ENCODE measurements around the gene LAMA3.
"Not testable (repeated sequence)": the region's sequence is repeated elsewhere in the genome, so short reads cannot be mapped to it uniquely, and the experiment has no call there.

Gene LAMA3

DNA sequence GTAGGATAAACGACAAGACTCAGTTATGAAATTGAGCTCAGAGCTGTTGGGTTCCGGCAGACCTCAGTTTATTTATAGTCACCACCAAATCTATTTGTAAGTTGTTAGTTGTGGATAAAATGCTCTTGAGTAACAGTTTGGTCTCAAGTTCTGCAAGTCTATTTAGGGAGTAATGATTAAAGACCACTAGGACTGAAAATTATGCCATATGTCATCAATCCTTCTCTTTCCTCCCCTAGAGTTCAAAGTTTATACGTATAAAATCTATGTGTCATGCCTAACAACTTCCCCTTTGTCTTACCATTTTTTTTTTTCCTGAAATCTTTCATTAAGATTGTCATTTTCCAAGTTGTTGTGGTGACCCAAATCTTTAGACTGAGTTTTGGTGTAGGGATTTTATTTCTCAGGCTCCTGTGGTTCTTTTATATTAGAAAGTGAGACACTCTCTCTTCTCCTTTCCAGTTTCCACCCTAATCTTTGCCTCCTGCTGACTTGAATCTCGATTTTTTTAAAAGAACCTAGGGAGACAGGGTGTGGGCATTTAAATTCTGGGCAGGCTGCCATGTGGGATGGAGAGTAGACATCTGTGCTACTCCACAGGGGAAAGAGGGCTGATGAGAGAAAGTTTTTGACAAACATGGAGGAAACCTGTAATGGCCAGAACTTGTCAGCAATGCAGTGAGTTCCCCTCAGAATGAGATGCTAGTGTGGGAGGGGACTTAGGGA is 51.0 kb downstream of the LAMA3 start:
- Histone ChIP-seq H3K9me3 (ENCODE audit: control insufficient read depth, insufficient read depth, low read length) (no peaks in the 10 kb centered on the region), H3K4me1 (ENCODE audit: insufficient read depth, low read length) (no peaks in the 10 kb centered on the region), H3K9ac (ENCODE audit: low read depth, low read length) (no peak overlapping the region), H3K36me3 (ENCODE audit: insufficient read depth, low read length) (no peaks in the 10 kb centered on the region)

- not testable (repeated sequence) for H3K36me3 ChIP-seq (ENCODE audit: insufficient read depth, low read length); H3K4me1 ChIP-seq (ENCODE audit: insufficient read depth, low read length); H3K9ac ChIP-seq (ENCODE audit: low read depth, low read length); H3K9me3 ChIP-seq (ENCODE audit: control insufficient read depth, insufficient read depth, low read length)
Measured at GRCh38 chr18:23741967-23742366, 52.7 kb downstream of the LAMA3 start.

DNA sequence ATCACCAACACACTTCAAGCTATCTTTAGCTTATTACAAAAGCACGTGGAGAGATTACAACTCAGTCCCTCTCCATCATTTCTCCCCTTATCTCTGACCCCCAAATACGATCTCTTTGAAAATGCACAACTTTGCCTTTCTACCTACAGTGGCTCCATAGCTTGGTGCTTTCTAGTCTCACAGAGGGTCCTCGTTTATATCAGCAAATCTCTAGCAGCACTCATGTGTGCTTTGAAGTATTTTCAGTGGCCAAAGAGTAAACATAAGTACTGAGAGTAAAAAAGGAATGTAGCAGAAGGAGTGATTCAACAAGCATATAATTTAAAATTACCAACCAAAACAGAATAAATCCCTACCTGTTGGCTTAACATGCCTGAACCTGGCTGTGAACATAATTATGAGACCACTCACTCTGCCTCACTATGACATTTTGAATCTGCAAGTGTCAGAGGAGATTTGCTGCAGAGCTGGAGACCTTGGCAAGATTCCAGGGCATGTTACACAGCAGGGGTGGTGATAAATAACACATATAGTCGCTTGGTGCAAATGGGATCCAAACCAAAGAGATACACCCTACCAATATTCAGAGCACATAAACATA is 54.6 kb downstream of the LAMA3 start:
- Histone ChIP-seq H3K9ac (ENCODE audit: low read depth, low read length) (no peak overlapping the region), H3K9me3 (ENCODE audit: control insufficient read depth, insufficient read depth, low read length) (no peaks in the 10 kb centered on the region), H3K36me3 (ENCODE audit: insufficient read depth, low read length) (no peaks in the 10 kb centered on the region), H3K4me1 (ENCODE audit: insufficient read depth, low read length) (peaks cover 3% of the 10 kb centered on the region; the same call in 1 of the 2 replicates)

- Histone ChIP-seq H3K9ac (ENCODE audit: low read depth, low read length) (no peak overlapping the region), H3K36me3 (ENCODE audit: insufficient read depth, low read length) (no peaks in the 10 kb centered on the region), H3K9me3 (ENCODE audit: control insufficient read depth, insufficient read depth, low read length) (no peaks in the 10 kb centered on the region), H3K4me1 (ENCODE audit: insufficient read depth, low read length) (peaks cover 3% of the 10 kb centered on the region; the same call in 1 of the 2 replicates)
Measured at GRCh38 chr18:23745366-23745765, 56.1 kb downstream of the LAMA3 start.

DNA sequence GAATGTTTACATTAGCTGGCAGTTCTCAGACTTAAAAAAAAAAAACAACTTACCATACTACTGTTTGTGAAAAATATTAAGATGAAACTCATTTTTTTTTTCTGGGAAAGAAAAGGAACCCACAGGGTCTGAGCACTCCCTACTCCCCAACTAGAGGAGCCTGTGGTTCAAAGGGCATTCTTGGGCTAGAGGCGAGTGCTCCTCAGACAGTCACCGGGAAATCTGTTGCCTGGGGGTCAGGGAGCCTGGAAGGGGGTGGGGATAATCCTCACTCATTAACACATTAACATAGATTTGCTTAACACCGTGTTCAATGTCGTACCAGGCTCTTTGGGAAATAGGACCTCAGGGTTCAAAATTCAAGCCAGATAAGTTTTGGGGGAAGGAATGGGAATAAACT is 57.6 kb downstream of the LAMA3 start:
- no peak overlapping the region for H3K9ac ChIP-seq (ENCODE audit: low read depth, low read length)
- H3K4me1 ChIP-seq (ENCODE audit: insufficient read depth, low read length), result peaks cover 5% of the 10 kb centered on the region; the same call in 1 of the 2 replicates
- no peaks in the 10 kb centered on the region for H3K9me3 ChIP-seq (ENCODE audit: control insufficient read depth, insufficient read depth, low read length)
- H3K36me3 ChIP-seq (ENCODE audit: insufficient read depth, low read length), result no peaks in the 10 kb centered on the region

DNA sequence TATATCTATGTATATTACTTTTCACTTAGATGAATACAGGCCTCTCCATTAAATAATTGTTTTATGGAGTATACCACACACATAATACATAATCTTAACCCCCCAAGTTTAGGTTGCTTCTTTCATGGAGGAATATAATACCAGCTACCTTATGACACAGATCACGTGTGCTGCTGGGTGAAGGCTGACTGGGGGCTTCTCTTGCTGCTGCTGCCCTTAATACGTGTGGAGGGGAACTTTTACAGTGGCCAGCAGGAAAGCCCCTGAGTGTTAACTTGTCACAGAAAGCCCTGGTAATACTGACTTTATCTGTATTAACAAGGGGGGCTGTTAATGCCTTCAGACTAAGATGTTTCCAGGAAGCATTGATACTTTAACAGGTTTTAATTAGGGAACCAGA is 63.1 kb downstream of the LAMA3 start:
- Histone ChIP-seq H3K4me1 (ENCODE audit: insufficient read depth, low read length) (peaks cover 3% of the 10 kb centered on the region; the same call in 1 of the 2 replicates), H3K9me3 (ENCODE audit: control insufficient read depth, insufficient read depth, low read length) (no peaks in the 10 kb centered on the region), H3K36me3 (ENCODE audit: insufficient read depth, low read length) (no peaks in the 10 kb centered on the region; the same call in 1 of the 2 replicates), H3K9ac (ENCODE audit: low read depth, low read length) (no peak overlapping the region)

GRCh38 chr18:23752796-23753195 is 63.5 kb downstream of the LAMA3 start:
- Histone ChIP-seq H3K36me3 (ENCODE audit: insufficient read depth, low read length) (no peaks in the 10 kb centered on the region; the same call in 1 of the 2 replicates), H3K9ac (ENCODE audit: low read depth, low read length) (no peak overlapping the region), H3K4me1 (ENCODE audit: insufficient read depth, low read length) (peaks cover 3% of the 10 kb centered on the region; the same call in 1 of the 2 replicates)

DNA sequence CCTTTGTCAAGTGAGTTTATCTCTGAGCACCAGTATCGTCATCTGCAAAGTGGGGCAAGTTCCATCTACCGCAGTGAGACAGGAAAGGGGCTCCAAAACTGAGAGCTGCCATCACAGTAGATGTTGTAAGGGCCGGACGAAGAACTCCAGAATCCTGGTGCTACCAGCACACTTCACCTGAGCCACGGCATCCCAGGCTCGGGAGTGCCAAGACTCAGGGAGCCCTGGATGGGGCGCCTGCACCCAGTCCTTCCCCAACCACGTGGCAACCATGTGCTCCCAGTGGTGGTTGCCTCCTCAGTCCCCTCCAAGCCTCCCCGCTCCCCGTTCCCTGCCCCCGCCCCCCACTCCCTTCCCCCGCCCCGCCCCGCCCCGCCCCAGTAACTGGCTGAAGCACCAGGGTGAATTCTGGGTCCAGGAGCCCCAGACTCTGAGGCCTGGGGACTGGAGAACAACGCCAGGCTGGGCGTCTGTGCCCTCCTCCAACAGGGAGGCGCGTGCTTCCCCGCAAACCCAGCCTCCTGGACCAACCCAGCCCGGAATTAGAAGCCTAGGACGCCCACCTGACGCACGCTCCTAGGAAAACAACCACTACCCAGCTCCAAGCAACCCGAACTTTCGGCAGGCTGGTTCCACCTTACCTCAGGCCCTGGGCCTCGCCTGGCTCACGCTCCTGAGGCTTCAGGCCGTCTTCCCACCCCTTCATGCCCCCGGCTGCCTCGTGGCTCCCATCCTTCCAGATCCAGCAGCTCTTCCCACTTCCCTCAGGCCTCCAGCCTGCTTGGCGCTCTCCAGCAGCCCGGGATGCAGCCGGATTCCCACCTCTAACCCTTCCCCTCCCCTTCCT is 67.6 kb downstream of the LAMA3 start:
- no peak overlapping the region for H3K9ac ChIP-seq (ENCODE audit: low read depth, low read length)
- H3K36me3 ChIP-seq (ENCODE audit: insufficient read depth, low read length), result no peaks in the 10 kb centered on the region; the same call in 1 of the 2 replicates
- no peaks in the 10 kb centered on the region; the same call in 1 of the 2 replicates for H3K4me1 ChIP-seq (ENCODE audit: insufficient read depth, low read length)
- H3K9me3 ChIP-seq (ENCODE audit: control insufficient read depth, insufficient read depth, low read length), result no peaks in the 10 kb centered on the region

More at GRCh38 chr18:23752796-23753195, 63.5 kb downstream of the LAMA3 start:
- no peaks in the 10 kb centered on the region for H3K9me3 ChIP-seq (ENCODE audit: control insufficient read depth, insufficient read depth, low read length)

- H3K9ac ChIP-seq (ENCODE audit: low read depth, low read length), result no peak overlapping the region
- no peaks in the 10 kb centered on the region for H3K9me3 ChIP-seq (ENCODE audit: control insufficient read depth, insufficient read depth, low read length)
- no peaks in the 10 kb centered on the region; the same call in 1 of the 2 replicates for H3K4me1 ChIP-seq (ENCODE audit: insufficient read depth, low read length)
- no peaks in the 10 kb centered on the region; the same call in 1 of the 2 replicates for H3K36me3 ChIP-seq (ENCODE audit: insufficient read depth, low read length)
Measured at GRCh38 chr18:23757437-23757733, 68.1 kb downstream of the LAMA3 start.

DNA sequence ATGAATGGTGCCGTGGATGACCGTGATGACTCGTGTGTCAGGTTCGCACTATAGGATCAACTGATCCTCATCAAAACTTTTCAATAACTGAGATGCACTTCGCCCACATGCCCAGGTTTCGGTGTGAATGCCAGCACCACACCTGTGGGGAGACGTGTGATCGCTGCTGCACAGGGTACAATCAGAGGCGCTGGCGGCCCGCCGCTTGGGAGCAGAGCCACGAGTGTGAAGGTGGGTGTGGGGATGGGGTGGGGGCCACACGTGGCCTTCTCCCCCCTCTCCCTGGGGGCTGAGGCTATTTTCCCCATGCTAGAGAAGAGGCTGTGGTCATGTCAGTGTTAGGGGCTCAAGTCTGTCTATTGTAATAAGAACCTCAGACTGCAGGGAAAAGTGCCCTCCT is 69.0 kb downstream of the LAMA3 start:
- H3K36me3 ChIP-seq (ENCODE audit: insufficient read depth, low read length), result no peaks in the 10 kb centered on the region; the same call in 1 of the 2 replicates
- no peak overlapping the region for H3K9ac ChIP-seq (ENCODE audit: low read depth, low read length)
- H3K9me3 ChIP-seq (ENCODE audit: control insufficient read depth, insufficient read depth, low read length), result no peaks in the 10 kb centered on the region
- no peaks in the 10 kb centered on the region for H3K4me1 ChIP-seq (ENCODE audit: insufficient read depth, low read length)

- H3K9ac ChIP-seq (ENCODE audit: low read depth, low read length), result no peak overlapping the region
- no peaks in the 10 kb centered on the region for H3K4me1 ChIP-seq (ENCODE audit: insufficient read depth, low read length)
- no peaks in the 10 kb centered on the region for H3K9me3 ChIP-seq (ENCODE audit: control insufficient read depth, insufficient read depth, low read length)
- H3K36me3 ChIP-seq (ENCODE audit: insufficient read depth, low read length), result no peaks in the 10 kb centered on the region
Measured at GRCh38 chr18:23761941-23762340, 72.7 kb downstream of the LAMA3 start.

DNA sequence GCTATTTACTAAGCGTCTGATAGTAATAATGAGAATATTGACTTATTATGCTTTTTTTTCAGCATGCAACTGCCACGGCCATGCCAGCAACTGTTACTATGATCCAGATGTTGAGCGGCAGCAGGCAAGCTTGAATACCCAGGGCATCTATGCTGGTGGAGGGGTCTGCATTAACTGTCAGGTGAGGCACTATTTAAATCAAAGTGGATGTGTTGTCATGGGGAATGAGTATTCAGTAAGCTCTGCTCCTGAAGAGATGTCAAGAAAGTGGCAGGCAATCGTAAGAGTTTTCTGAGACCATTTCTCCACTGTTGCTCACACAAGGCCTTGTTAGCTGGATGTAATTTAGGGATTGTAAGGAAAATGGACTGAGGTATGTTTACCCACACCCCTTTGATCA is 74.1 kb downstream of the LAMA3 start:
- H3K4me1 ChIP-seq (ENCODE audit: insufficient read depth, low read length), result no peaks in the 10 kb centered on the region
- no peak overlapping the region for H3K9ac ChIP-seq (ENCODE audit: low read depth, low read length)
- H3K9me3 ChIP-seq (ENCODE audit: control insufficient read depth, insufficient read depth, low read length), result no peaks in the 10 kb centered on the region
- H3K36me3 ChIP-seq (ENCODE audit: insufficient read depth, low read length), result no peaks in the 10 kb centered on the region

GRCh38 chr18:23765931-23766330 is 76.7 kb downstream of the LAMA3 start:
- Histone ChIP-seq H3K9me3 (ENCODE audit: control insufficient read depth, insufficient read depth, low read length) (no peaks in the 10 kb centered on the region), H3K4me1 (ENCODE audit: insufficient read depth, low read length) (no peaks in the 10 kb centered on the region), H3K9ac (ENCODE audit: low read depth, low read length) (no peak overlapping the region), H3K36me3 (ENCODE audit: insufficient read depth, low read length) (no peaks in the 10 kb centered on the region)

DNA sequence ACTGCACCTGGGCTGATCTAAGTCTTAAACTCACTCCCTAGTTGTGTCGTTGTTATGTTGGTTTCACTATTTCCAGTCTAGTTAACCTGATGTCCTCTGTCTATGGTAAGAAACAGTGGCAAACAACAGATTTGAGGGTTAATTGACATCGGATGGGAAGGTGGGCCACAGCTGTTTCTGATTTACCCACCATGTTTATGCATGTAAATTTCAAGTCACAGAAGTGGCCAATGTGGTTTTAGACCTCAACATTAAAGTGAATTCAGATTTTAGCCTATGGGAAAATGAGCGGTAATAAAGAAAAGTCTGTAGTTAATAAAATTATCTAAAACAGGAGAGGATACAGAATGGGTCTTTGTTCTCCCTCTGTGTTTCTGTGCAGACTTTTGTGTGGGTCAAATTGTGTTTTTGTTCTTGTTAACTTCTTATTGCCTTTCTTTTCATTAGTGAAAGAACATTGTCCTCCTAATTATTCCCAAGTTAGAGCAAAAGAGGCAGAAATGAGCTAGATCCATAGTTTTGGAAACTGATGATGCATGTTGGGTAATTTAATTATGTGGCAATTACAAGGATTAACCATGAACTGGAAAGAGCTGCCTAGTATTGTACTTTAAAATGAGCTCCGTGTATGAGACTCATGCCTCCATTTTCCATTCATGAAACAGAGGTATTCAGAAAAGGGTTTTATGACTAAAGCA is 83.2 kb downstream of the LAMA3 start:
- Histone ChIP-seq H3K36me3 (ENCODE audit: insufficient read depth, low read length) (no peaks in the 10 kb centered on the region), H3K4me1 (ENCODE audit: insufficient read depth, low read length) (no peaks in the 10 kb centered on the region), H3K9ac (ENCODE audit: low read depth, low read length) (no peak overlapping the region), H3K9me3 (ENCODE audit: control insufficient read depth, insufficient read depth, low read length) (no peaks in the 10 kb centered on the region)
